Natural killer cell (primary cell): ENCODE data around the gene PSMB2. TPM values are rescaled to one million over a fixed set of nuclear protein-coding genes. Genes with fewer than 3 reads are reported as not detected.

Source experiments
- ATAC-seq, 3 donors: fragments of 150-1000 bp in 2 of 3; fragments of 200-7000 bp in 1 of 3; cut with Tn5 transposase; 1 replicate in 1 of 3; 2 replicates in 2 of 3; pipeline ENCODE4 v1.10.0; 2021; ENCODE audit warnings: mild to moderate bottlenecking in 2 of 3, moderate library complexity in 2 of 3
- DNase-seq, 2 donors: peaks; one replicate each; pipeline versions ENCODE4 v3.0.0 to v3.0.0-alpha.2; 2013 to 2021; ENCODE audit warnings: mixed read lengths in 1 of 2
- H3K27ac ChIP-seq: one replicate; pipeline ENCODE4 v1.5.1; 2013; ENCODE audit warnings: mild to moderate bottlenecking, low read length
- H3K27me3 ChIP-seq: one replicate; pipeline ENCODE4 v1.6.1; 2013; ENCODE audit warnings: low read length; ENCODE audit not compliant: control insufficient read depth, insufficient read depth
- H3K36me3 ChIP-seq: one replicate; pipeline ENCODE4 v1.6.1; 2013; ENCODE audit warnings: low read length; ENCODE audit not compliant: control insufficient read depth, insufficient read depth
- H3K4me1 ChIP-seq: one replicate; pipeline ENCODE4 v1.6.1; 2013; ENCODE audit warnings: low read length; ENCODE audit not compliant: control insufficient read depth, insufficient read depth
- H3K4me3 ChIP-seq: one replicate; pipeline ENCODE4 v1.5.1; 2013; ENCODE audit warnings: low read length
- H3K9me3 ChIP-seq: one replicate; pipeline ENCODE4 v1.6.1; 2013; ENCODE audit warnings: low read length; ENCODE audit not compliant: control insufficient read depth, insufficient read depth
- H3K27ac Mint-ChIP-seq, 2 donors: one replicate each; pipeline ENCODE4 v1.8.0; 2022; ENCODE audit warnings: mild to moderate bottlenecking in 2 of 2, mixed read lengths in 2 of 2, moderate library complexity in 1 of 2
- H3K27me3 Mint-ChIP-seq, 2 donors: one replicate each; pipeline ENCODE4 v1.8.0; 2022; ENCODE audit warnings: low read depth in 2 of 2, mixed read lengths in 2 of 2
- H3K36me3 Mint-ChIP-seq: one replicate; pipeline ENCODE4 v1.8.0; 2022; ENCODE audit warnings: mixed read lengths
- H3K4me1 Mint-ChIP-seq, 2 donors: one replicate each; pipeline ENCODE4 v1.8.0; 2022; ENCODE audit warnings: mixed read lengths in 2 of 2
- H3K4me3 Mint-ChIP-seq: one replicate; pipeline ENCODE4 v1.8.0; 2022; ENCODE audit warnings: mild to moderate bottlenecking, moderate library complexity, mixed read lengths
- H3K9me3 Mint-ChIP-seq, 2 donors: one replicate each; pipeline ENCODE4 v1.8.0; 2022; ENCODE audit warnings: mixed read lengths in 2 of 2
- CTCF ChIP-seq: fragments of 200-600 bp; IDR thresholded peaks from one replicate; pipeline ENCODE4 v1.8.0; 2022; ENCODE audit warnings: antibody characterized with exemption
- WGBS: methylation state at CpG from one replicate; pipeline ENCODE4 v1.1.7; 2013; ENCODE audit warnings: missing lambda C conversion rate; ENCODE audit not compliant: insufficient coverage; 5-methylcytosine and 5-hydroxymethylcytosine counted together
- intact Hi-C: fragments of 100-400 bp; cut with micrococcal nuclease; formaldehyde crosslinking; loops from one replicate; pipeline ENCODE4 v1.14.2; 2022
- total RNA-seq, 4 donors: library from RNA; stranded (reverse); fragments of 120-200 nt in 1 of 4; gene quantifications; one replicate each; pipeline versions ENCODE4 v1.2.3 to v1.2.4, GENCODE V29; 2013 to 2022

The PSMB2 gene
- total RNA-seq, 3 donors from 2014 or later (not counting 1 experiment from before 2014, with no cell fraction given): 37.0 to 45.0 (median 37.3) TPM

- Mint-ChIP-seq H3K4me1 (peaks cover 12 to 20% of the 10 kb centered on the region in 2 donors), H3K4me3 (no peak overlapping the region), H3K36me3 (peaks cover 12% of the 10 kb centered on the region), H3K27me3 (no peaks in the 10 kb centered on the region), H3K9me3 (no peaks in the 10 kb centered on the region), H3K27ac (no peak overlapping the region)
- peaks cover 4% of the 10 kb centered on the region for H3K4me1 ChIP-seq
- DNase-seq: no peak
- no peaks in the 10 kb centered on the region for H3K9me3 ChIP-seq
- H3K27ac ChIP-seq: no peak overlapping the region
- intact Hi-C loops: no loop called here
- TF ChIP-seq CTCF: no peak
- no peak overlapping the region for H3K4me3 ChIP-seq
- no peaks in the 10 kb centered on the region for H3K27me3 ChIP-seq
- peaks cover 58% of the 10 kb centered on the region for H3K36me3 ChIP-seq
- ATAC-seq: no peak
Measured at GRCh38 chr1:35633547-35633946, 7.8 kb downstream of the PSMB2 start.

- H3K9me3 ChIP-seq: no peaks in the 10 kb centered on the region
- H3K27me3 Mint-ChIP-seq: no peaks in the 10 kb centered on the region
- WGBS: 92% methylated on average over 3 of the region's 3 CpGs
- intact Hi-C loops: no loop called here
- H3K4me1 Mint-ChIP-seq: peaks cover 0 to 8% of the 10 kb centered on the region in 2 donors
- peaks cover 13% of the 10 kb centered on the region for H3K36me3 Mint-ChIP-seq
- TF ChIP-seq CTCF: no peak
- peak overlapping the region in 1 of 2 donors; percentile 70 for H3K27ac Mint-ChIP-seq
- H3K4me1 ChIP-seq: peaks cover 4% of the 10 kb centered on the region
- H3K27ac ChIP-seq: no peak overlapping the region
- no peak overlapping the region for H3K4me3 Mint-ChIP-seq
- H3K27me3 ChIP-seq: no peaks in the 10 kb centered on the region
- no peaks in the 10 kb centered on the region for H3K9me3 Mint-ChIP-seq
- ATAC-seq: no peak
- H3K4me3 ChIP-seq: no peak overlapping the region
- H3K36me3 ChIP-seq: peaks cover 65% of the 10 kb centered on the region
- no peak for DNase-seq
Measured at GRCh38 chr1:35631396-35631795, 9.9 kb downstream of the PSMB2 start.

- Histone ChIP-seq H3K27me3 (no peaks in the 10 kb centered on the region), H3K4me1 (no peaks in the 10 kb centered on the region), H3K4me3 (no peak overlapping the region), H3K36me3 (peaks cover 55% of the 10 kb centered on the region), H3K27ac (no peak overlapping the region), H3K9me3 (no peaks in the 10 kb centered on the region)
- ATAC-seq: no peak
- DNase-seq: no peak
- no peak for TF ChIP-seq CTCF
- peaks cover 18% of the 10 kb centered on the region for H3K36me3 Mint-ChIP-seq
- intact Hi-C loops: no loop called here
- peaks cover 0 to 12% of the 10 kb centered on the region in 2 donors for H3K4me1 Mint-ChIP-seq
- 92% methylated on average over 1 of the region's 2 CpGs for WGBS
- peak overlapping the region in 1 of 2 donors; percentile 40 for H3K27ac Mint-ChIP-seq
- H3K4me3 Mint-ChIP-seq: no peak overlapping the region
- H3K27me3 Mint-ChIP-seq: no peaks in the 10 kb centered on the region
- H3K9me3 Mint-ChIP-seq: no peaks in the 10 kb centered on the region
Measured at GRCh38 chr1:35629051-35629450, 12.3 kb downstream of the PSMB2 start.

- no peak overlapping the region for H3K27ac Mint-ChIP-seq
- peaks cover 6% of the 10 kb centered on the region for H3K36me3 Mint-ChIP-seq
- H3K9me3 Mint-ChIP-seq: no peaks in the 10 kb centered on the region
- no peak for TF ChIP-seq CTCF
- H3K4me1 ChIP-seq: no peaks in the 10 kb centered on the region
- DNase-seq (no peak), ATAC-seq (no peak)
- no peak overlapping the region for H3K27ac ChIP-seq
- intact Hi-C loops: no loop called here
- H3K9me3 ChIP-seq: no peaks in the 10 kb centered on the region
- no peak overlapping the region for H3K4me3 Mint-ChIP-seq
- H3K27me3 Mint-ChIP-seq: no peaks in the 10 kb centered on the region
- no peaks in the 10 kb centered on the region for H3K27me3 ChIP-seq
- no peak overlapping the region for H3K4me3 ChIP-seq
- H3K4me1 Mint-ChIP-seq: peaks cover 22 to 29% of the 10 kb centered on the region in 2 donors
- peaks cover 24% of the 10 kb centered on the region for H3K36me3 ChIP-seq
Measured at GRCh38 chr1:35623832-35624231, 17.5 kb downstream of the PSMB2 start.
